HepG2 (cell line): Measurements from ENCODE around the gene PRR33. TPM values are rescaled to one million over a fixed set of nuclear protein-coding genes. Genes with fewer than 3 reads are reported as not detected.

ENCODE experiments used
- CBX2 ChIP-seq, 2 experiments: fragments of 200-600 bp in 1 of 2; sonication (generic); formaldehyde crosslinking in 1 of 2; IDR thresholded peaks; 2 replicates each; pipeline versions ENCODE4 v1.7.0 to v1.8.1; 2018 to 2022; ENCODE audit warnings: low read depth in 2 of 2, low read length in 1 of 2, mild to moderate bottlenecking in 1 of 2, missing genetic modification reagents in 1 of 2
- ETV6 ChIP-seq: sonication (generic); formaldehyde crosslinking; conservative IDR thresholded peaks from 2 replicates; pipeline ENCODE4 v1.4.0; 2020; ENCODE audit warnings: missing genetic modification reagents
- FOXK1 ChIP-seq: sonication (generic); formaldehyde crosslinking; IDR thresholded peaks from 2 replicates; pipeline ENCODE4 v1.4.0; 2020; ENCODE audit warnings: low read depth, missing genetic modification reagents, borderline replicate concordance
- JDP2 ChIP-seq: sonication (generic); formaldehyde crosslinking; IDR thresholded peaks from 2 replicates; pipeline ENCODE4 v1.8.1; 2022; ENCODE audit warnings: missing genetic modification reagents, borderline replicate concordance
- KDM6A ChIP-seq: IDR thresholded peaks from 2 replicates; pipeline ENCODE4 v1.6.1; 2016; ENCODE audit warnings: low read depth
- MED13 ChIP-seq: sonication (generic); formaldehyde crosslinking; IDR thresholded peaks from 2 replicates; pipeline ENCODE4 v1.5.0; 2020; ENCODE audit warnings: missing genetic modification reagents
- MTA1 ChIP-seq: sonication (generic); formaldehyde crosslinking; IDR thresholded peaks from 2 replicates; pipeline ENCODE4 v1.4.0; 2020; ENCODE audit warnings: missing genetic modification reagents, mild to moderate bottlenecking, borderline replicate concordance
- MXD4 ChIP-seq: IDR thresholded peaks from 2 replicates; pipeline ENCODE4 v1.6.1; 2016; ENCODE audit warnings: mild to moderate bottlenecking, missing biosample characterization, missing genetic modification reagents
- NR1H2 ChIP-seq: sonication (generic); formaldehyde crosslinking; IDR thresholded peaks from 2 replicates; pipeline ENCODE4 v1.8.1; 2022; ENCODE audit warnings: low read depth, missing genetic modification reagents, borderline replicate concordance
- NR2F6 ChIP-seq, 2 experiments: IDR thresholded peaks; 2 replicates each; pipeline ENCODE4 v1.6.1; 2016; ENCODE audit warnings: antibody characterized with exemption in 1 of 2, mild to moderate bottlenecking in 1 of 2
- RBFOX2 ChIP-seq: fragments of 200-400 bp; formaldehyde crosslinking; IDR thresholded peaks from 2 replicates; pipeline ENCODE4 v1.6.1; 2017; ENCODE audit warnings: low read depth, mild to moderate bottlenecking, low read length
- RFX5 ChIP-seq: IDR thresholded peaks from 2 replicates; pipeline ENCODE4 v1.6.1; 2011; ENCODE audit warnings: low read depth, low read length, improper control_type of control experiment
- RXRB ChIP-seq: IDR thresholded peaks from 2 replicates; pipeline ENCODE4 v1.6.1; 2016; ENCODE audit warnings: borderline replicate concordance, missing genetic modification reagents, missing compliant biosample characterization
- SAP130 ChIP-seq: IDR thresholded peaks from 2 replicates; pipeline ENCODE4 v1.6.1; 2016; ENCODE audit warnings: low read depth
- SRY ChIP-seq: sonication (generic); formaldehyde crosslinking; IDR thresholded peaks from 2 replicates; pipeline ENCODE4 v1.8.0; 2022; ENCODE audit warnings: mild to moderate bottlenecking, missing genetic modification reagents
- ZMAT3 ChIP-seq: sonication (generic); formaldehyde crosslinking; conservative IDR thresholded peaks from 2 replicates; pipeline ENCODE4 v1.7.0; 2021; ENCODE audit warnings: missing genetic modification reagents
- ZNF235 ChIP-seq: sonication (generic); formaldehyde crosslinking; IDR thresholded peaks from 2 replicates; pipeline ENCODE4 v1.8.1; 2023; ENCODE audit warnings: mild to moderate bottlenecking, missing genetic modification reagents, borderline replicate concordance
- ZNF430 ChIP-seq: sonication (generic); formaldehyde crosslinking; IDR thresholded peaks from 2 replicates; pipeline ENCODE4 v1.9.0; 2021; ENCODE audit warnings: mild to moderate bottlenecking, missing genetic modification reagents
- ZNF569 ChIP-seq: sonication (generic); formaldehyde crosslinking; IDR thresholded peaks from 2 replicates; pipeline ENCODE4 v1.5.0; 2020; ENCODE audit warnings: mild to moderate bottlenecking, missing genetic modification reagents, moderate library complexity, borderline replicate concordance
- ZNF724P ChIP-seq: sonication (generic); formaldehyde crosslinking; IDR thresholded peaks from 2 replicates; pipeline ENCODE4 v1.8.0; 2022; ENCODE audit warnings: missing genetic modification reagents, borderline replicate concordance
- ZSCAN12 ChIP-seq: sonication (generic); formaldehyde crosslinking; IDR thresholded peaks from 2 replicates; pipeline ENCODE4 v1.9.0; 2021; ENCODE audit warnings: mild to moderate bottlenecking, missing genetic modification reagents
- polyA plus RNA-seq, 8 experiments: library from polyadenylated mRNA; depleted of rRNA in 3 of 8; stranded (reverse) in 7 of 8; unstranded in 1 of 8; fragments of >200 nt; fragmentation: Illumina TruSeq in 4 of 8; extraction: Trizol in 4 of 8; gene quantifications; 2 replicates each; pipeline versions ENCODE4 v1.2.1 to v1.2.3, GENCODE V29; 2011 to 2016; ENCODE audit warnings: low read depth in 4 of 8, missing spikeins in 1 of 8, mixed read lengths in 1 of 8; ENCODE audit not compliant: insufficient read depth in 1 of 8
- total RNA-seq, 5 experiments: library from RNA; depleted of rRNA; stranded (reverse); fragments of >200 nt; fragmentation: Illumina TruSeq; extraction: Trizol; gene quantifications; 2 replicates each; pipeline ENCODE4 v1.2.3, GENCODE V29; 2016; ENCODE audit warnings: low read depth in 1 of 5
- TF ChIP-seq, protein P1 (sequence below): sonication (generic); formaldehyde crosslinking; IDR thresholded peaks from 2 replicates; pipeline ENCODE4 v1.5.0; 2020; ENCODE audit warnings: missing genetic modification reagents
- TF ChIP-seq, protein P2 (sequence below): sonication (generic); formaldehyde crosslinking; IDR thresholded peaks from 2 replicates; pipeline ENCODE4 v1.8.0; 2022; ENCODE audit warnings: mild to moderate bottlenecking, missing genetic modification reagents, moderate library complexity
- TF ChIP-seq, protein P3 (sequence below): sonication (generic); formaldehyde crosslinking; IDR thresholded peaks from 2 replicates; pipeline ENCODE4 v1.4.0; 2020; ENCODE audit warnings: missing genetic modification reagents
- TF ChIP-seq, protein P4 (sequence below): sonication (generic); formaldehyde crosslinking; IDR thresholded peaks from 2 replicates; pipeline ENCODE4 v1.8.0; 2022; ENCODE audit warnings: mild to moderate bottlenecking, missing genetic modification reagents, moderate library complexity

PRR33 gene
- total and polyA plus RNA-seq, 2 of the 13 experiments (the other 11 are each of a cell fraction or from before 2014, with no cell fraction given): not detected

DNA sequence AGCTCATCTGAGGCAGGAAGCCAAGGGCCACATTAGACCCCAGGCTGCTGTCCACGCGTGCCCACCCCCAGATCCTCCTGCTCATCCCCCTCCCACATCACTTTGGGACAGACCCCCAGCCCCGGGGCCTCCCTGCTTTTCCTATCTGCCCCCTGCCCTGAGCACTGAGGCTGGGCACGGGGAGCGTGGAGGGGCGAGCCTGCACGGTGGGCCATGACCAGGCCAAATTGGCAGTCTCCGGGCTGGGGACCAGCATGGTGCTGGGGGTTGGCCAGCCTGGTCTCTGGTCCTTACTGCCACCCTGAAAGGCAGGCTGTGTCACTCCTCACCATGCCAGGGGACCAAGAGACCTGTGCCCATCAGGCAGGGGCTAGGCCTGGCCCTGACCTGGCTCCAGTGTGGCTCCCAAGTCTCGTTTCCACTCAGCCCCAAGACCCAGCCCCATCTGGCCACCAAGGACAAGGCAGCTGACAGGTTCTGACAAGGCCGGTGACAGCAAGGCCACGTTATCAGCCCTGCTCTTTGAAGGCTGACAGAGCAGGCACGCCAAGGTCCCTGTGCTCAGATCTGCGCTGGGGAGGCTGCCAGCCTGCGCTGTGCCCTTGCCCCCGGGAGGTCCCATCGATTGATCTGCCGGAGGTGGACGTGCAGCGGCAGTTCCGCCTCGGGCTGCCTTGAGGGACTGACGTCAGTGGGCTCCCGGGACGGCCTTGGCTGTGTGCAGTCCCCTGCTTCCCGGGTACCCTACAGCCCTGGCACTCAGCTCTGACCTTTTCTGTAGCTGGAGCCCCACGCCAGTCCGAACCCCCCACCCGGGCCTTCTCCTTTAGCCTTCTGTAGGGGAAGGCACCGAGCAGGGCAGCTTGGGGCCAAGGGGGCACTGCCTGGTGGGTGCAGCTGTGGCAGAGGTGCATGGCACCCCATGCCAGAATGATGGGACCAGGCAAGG lies 49.3 kb downstream of the PRR33 start (continued):
- TF ChIP-seq, protein P1, sequence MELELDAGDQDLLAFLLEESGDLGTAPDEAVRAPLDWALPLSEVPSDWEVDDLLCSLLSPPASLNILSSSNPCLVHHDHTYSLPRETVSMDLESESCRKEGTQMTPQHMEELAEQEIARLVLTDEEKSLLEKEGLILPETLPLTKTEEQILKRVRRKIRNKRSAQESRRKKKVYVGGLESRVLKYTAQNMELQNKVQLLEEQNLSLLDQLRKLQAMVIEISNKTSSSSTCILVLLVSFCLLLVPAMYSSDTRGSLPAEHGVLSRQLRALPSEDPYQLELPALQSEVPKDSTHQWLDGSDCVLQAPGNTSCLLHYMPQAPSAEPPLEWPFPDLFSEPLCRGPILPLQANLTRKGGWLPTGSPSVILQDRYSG (CRISPR knock-in tag): no peak
- TF ChIP-seq ETV6: no peak
- TF ChIP-seq SAP130 (CRISPR knock-in tag): peak; percentile 97
- TF ChIP-seq SRY (CRISPR knock-in tag): peak; percentile 36; the same call in 1 of the 2 replicates
- no peak for TF ChIP-seq NR1H2
- TF ChIP-seq MTA1 (CRISPR knock-in tag): peak; percentile 99
- no peak for TF ChIP-seq CBX2 (IDR thresholded peaks at IDR 0.05; ENCODE audit: low read depth, low read length)
- TF ChIP-seq CBX2 (CRISPR knock-in tag; IDR thresholded peaks at IDR 0.05; ENCODE audit: low read depth): peak; percentile 89; the same call in 1 of the 2 replicates
- peak; percentile 96 for TF ChIP-seq RXRB (CRISPR knock-in tag)
- no peak for TF ChIP-seq JDP2 (CRISPR knock-in tag)
- TF ChIP-seq ZSCAN12 (CRISPR knock-in tag): no peak
- no peak for TF ChIP-seq ZNF430
- TF ChIP-seq MXD4 (CRISPR knock-in tag): peak; percentile 92
- TF ChIP-seq RBFOX2: no peak
- TF ChIP-seq ZMAT3 (CRISPR knock-in tag): peak; percentile 98; the same call in 1 of the 2 replicates
- no peak for TF ChIP-seq FOXK1 (CRISPR knock-in tag)
- TF ChIP-seq NR2F6 (IDR thresholded peaks at IDR 0.05): peak; percentile 92
- peak; percentile 96 for TF ChIP-seq NR2F6 (CRISPR knock-in tag; IDR thresholded peaks at IDR 0.05)
- no peak for TF ChIP-seq RFX5
- TF ChIP-seq, protein P2, sequence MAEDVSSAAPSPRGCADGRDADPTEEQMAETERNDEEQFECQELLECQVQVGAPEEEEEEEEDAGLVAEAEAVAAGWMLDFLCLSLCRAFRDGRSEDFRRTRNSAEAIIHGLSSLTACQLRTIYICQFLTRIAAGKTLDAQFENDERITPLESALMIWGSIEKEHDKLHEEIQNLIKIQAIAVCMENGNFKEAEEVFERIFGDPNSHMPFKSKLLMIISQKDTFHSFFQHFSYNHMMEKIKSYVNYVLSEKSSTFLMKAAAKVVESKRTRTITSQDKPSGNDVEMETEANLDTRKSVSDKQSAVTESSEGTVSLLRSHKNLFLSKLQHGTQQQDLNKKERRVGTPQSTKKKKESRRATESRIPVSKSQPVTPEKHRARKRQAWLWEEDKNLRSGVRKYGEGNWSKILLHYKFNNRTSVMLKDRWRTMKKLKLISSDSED: no peak
- TF ChIP-seq, protein P3, sequence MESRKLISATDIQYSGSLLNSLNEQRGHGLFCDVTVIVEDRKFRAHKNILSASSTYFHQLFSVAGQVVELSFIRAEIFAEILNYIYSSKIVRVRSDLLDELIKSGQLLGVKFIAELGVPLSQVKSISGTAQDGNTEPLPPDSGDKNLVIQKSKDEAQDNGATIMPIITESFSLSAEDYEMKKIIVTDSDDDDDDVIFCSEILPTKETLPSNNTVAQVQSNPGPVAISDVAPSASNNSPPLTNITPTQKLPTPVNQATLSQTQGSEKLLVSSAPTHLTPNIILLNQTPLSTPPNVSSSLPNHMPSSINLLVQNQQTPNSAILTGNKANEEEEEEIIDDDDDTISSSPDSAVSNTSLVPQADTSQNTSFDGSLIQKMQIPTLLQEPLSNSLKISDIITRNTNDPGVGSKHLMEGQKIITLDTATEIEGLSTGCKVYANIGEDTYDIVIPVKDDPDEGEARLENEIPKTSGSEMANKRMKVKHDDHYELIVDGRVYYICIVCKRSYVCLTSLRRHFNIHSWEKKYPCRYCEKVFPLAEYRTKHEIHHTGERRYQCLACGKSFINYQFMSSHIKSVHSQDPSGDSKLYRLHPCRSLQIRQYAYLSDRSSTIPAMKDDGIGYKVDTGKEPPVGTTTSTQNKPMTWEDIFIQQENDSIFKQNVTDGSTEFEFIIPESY (CRISPR knock-in tag): peak; percentile 83; the same call in 1 of the 2 replicates
- TF ChIP-seq KDM6A (CRISPR knock-in tag): peak; percentile 56; the same call in 1 of the 2 replicates
- peak; percentile 84; the same call in 1 of the 2 replicates for TF ChIP-seq ZNF235
- TF ChIP-seq ZNF724P (CRISPR knock-in tag): peak; percentile 84; the same call in 1 of the 2 replicates
- TF ChIP-seq, protein P4, sequence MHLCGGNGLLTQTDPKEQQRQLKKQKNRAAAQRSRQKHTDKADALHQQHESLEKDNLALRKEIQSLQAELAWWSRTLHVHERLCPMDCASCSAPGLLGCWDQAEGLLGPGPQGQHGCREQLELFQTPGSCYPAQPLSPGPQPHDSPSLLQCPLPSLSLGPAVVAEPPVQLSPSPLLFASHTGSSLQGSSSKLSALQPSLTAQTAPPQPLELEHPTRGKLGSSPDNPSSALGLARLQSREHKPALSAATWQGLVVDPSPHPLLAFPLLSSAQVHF (CRISPR knock-in tag): no peak
- peak; percentile 99 for TF ChIP-seq MED13 (CRISPR knock-in tag)
- TF ChIP-seq ZNF569 (CRISPR knock-in tag): 0 out of 2 replicates have a peak, but pooled peaks have one; percentile 56
